ENCODE results near the gene DPP4.

GRCh38 chr2:162091325-162092007 is 17.5 kb upstream of the DPP4 start:
- TF ChIP-seq POLR2A (IDR thresholded peaks at IDR 0.05) (no peak), CTCF (IDR thresholded peaks at IDR 0.05) (no peak)
